Esophagus muscularis mucosa (tissue), 4 donors: ENCODE measurements around the gene MAP3K7. TPM values are rescaled to one million over a fixed set of nuclear protein-coding genes. Genes with fewer than 3 reads are reported as not detected.

Experiments
- DNase-seq: peaks from one replicate; pipeline ENCODE4 v3.0.0-alpha.2; 2017; ENCODE audit errors: extremely low spot score
- H3K27ac ChIP-seq, 4 donors: fragments of 200-600 bp; sonication (generic); replicated peaks in 1 of 4; 1 replicate in 3 of 4; 2 replicates in 1 of 4; pipeline ENCODE4 v1.5.1; 2016 to 2019; ENCODE audit warnings: mild to moderate bottlenecking in 1 of 4
- H3K27me3 ChIP-seq, 4 donors: fragments of 200-600 bp; sonication (generic); one replicate each; pipeline versions ENCODE4 v1.5.1 to v1.6.0; 2016 to 2019
- H3K36me3 ChIP-seq, 4 donors: fragments of 200-600 bp; sonication (generic); one replicate each; pipeline ENCODE4 v1.5.1; 2016 to 2019
- H3K4me1 ChIP-seq, 4 donors: fragments of 200-600 bp; sonication (generic); one replicate each; pipeline ENCODE4 v1.5.1; 2016 to 2019
- H3K4me3 ChIP-seq, 4 donors: fragments of 200-600 bp; sonication (generic); 1 replicate in 2 of 4; 2 replicates in 2 of 4; pipeline ENCODE4 v1.5.1; 2016 to 2019; ENCODE audit warnings: mild to moderate bottlenecking in 4 of 4, moderate library complexity in 1 of 4
- H3K9me3 ChIP-seq, 4 donors: fragments of 200-600 bp; sonication (generic); 1 replicate in 3 of 4; 2 replicates in 1 of 4; pipeline ENCODE4 v1.5.1; 2016 to 2019
- EP300 ChIP-seq: sonication (generic); formaldehyde crosslinking; IDR thresholded peaks from one replicate; pipeline ENCODE4 v1.6.1; 2017; ENCODE audit warnings: antibody characterized with exemption
- POLR2A ChIP-seq: fragments of 450-650 bp; IDR thresholded peaks from one replicate; pipeline ENCODE4 v1.6.1; 2017; ENCODE audit warnings: antibody characterized with exemption, moderate library complexity, mild to moderate bottlenecking, low read depth
- POLR2AphosphoS5 ChIP-seq, 2 donors: sonication (generic); formaldehyde crosslinking; IDR thresholded peaks; one replicate each; pipeline ENCODE4 v1.6.1; 2017; ENCODE audit warnings: antibody characterized with exemption in 2 of 2
- WGBS: methylation state at CpG from one replicate; pipeline ENCODE4 v1.1.5; 2018; 5-methylcytosine and 5-hydroxymethylcytosine counted together
- intact Hi-C: fragments of 100-400 bp; cut with DNase I; formaldehyde crosslinking; loops from one replicate; pipeline ENCODE4 v1.15.1; 2023
- total RNA-seq, 4 donors: library from RNA; depleted of rRNA; stranded (reverse); fragments of >200 nt; gene quantifications; one replicate each; pipeline versions ENCODE4 v1.1.0 to v1.2.1, GENCODE V29; 2016
- TF ChIP-seq, protein P1 (sequence below), 3 experiments: fragments of 200-600 bp in 2 of 3; fragments of 450-650 bp in 1 of 3; sonication (generic) in 2 of 3; IDR thresholded peaks; one replicate each; pipeline ENCODE4 v1.5.1; 2017 to 2019; ENCODE audit warnings: antibody characterized with exemption in 3 of 3, mild to moderate bottlenecking in 2 of 3, moderate library complexity in 1 of 3

The MAP3K7 gene
- total RNA-seq, 4 donors from 2014 or later: 17.0 to 19.7 (median 18.2) TPM

DNA sequence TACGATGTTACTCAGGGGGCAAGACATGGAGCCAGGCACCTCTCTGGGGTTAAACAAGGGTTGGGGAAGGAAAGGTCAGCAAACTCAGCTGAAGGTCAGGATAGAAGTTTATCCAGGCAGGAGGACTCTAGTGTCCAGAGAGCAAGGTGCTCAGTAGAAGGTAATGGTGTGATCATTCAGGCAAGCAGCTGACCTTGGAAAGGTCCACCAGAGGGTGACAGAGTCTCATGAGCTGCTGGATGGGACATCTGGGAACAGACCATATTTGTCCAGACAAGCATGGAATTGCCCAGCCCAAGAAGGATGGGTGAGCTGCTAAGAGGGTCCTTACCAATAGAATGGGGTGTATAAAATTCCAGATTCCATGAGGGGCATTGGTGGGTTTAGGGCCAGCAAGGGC, 89.5 kb downstream of the MAP3K7 start:
- Histone ChIP-seq H3K27me3 (peaks cover 0 to 6% (median 0%) of the 10 kb centered on the region in 4 donors), H3K4me3 (no peak overlapping the region), H3K4me1 (no peaks in the 10 kb centered on the region), H3K36me3 (no peaks in the 10 kb centered on the region), H3K9me3 (no peaks in the 10 kb centered on the region), H3K27ac (no peak overlapping the region)
- DNase-seq: no peak
- 100% methylated on average over 1 of the region's 1 CpG for WGBS
- intact Hi-C loops: no loop called here
- TF ChIP-seq EP300 (no peak), POLR2A (no peak), POLR2AphosphoS5 (IDR thresholded peaks at IDR 0.05) (no peak)
- TF ChIP-seq, protein P1, sequence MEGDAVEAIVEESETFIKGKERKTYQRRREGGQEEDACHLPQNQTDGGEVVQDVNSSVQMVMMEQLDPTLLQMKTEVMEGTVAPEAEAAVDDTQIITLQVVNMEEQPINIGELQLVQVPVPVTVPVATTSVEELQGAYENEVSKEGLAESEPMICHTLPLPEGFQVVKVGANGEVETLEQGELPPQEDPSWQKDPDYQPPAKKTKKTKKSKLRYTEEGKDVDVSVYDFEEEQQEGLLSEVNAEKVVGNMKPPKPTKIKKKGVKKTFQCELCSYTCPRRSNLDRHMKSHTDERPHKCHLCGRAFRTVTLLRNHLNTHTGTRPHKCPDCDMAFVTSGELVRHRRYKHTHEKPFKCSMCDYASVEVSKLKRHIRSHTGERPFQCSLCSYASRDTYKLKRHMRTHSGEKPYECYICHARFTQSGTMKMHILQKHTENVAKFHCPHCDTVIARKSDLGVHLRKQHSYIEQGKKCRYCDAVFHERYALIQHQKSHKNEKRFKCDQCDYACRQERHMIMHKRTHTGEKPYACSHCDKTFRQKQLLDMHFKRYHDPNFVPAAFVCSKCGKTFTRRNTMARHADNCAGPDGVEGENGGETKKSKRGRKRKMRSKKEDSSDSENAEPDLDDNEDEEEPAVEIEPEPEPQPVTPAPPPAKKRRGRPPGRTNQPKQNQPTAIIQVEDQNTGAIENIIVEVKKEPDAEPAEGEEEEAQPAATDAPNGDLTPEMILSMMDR (IDR thresholded peaks at IDR 0.05): no peak

DNA sequence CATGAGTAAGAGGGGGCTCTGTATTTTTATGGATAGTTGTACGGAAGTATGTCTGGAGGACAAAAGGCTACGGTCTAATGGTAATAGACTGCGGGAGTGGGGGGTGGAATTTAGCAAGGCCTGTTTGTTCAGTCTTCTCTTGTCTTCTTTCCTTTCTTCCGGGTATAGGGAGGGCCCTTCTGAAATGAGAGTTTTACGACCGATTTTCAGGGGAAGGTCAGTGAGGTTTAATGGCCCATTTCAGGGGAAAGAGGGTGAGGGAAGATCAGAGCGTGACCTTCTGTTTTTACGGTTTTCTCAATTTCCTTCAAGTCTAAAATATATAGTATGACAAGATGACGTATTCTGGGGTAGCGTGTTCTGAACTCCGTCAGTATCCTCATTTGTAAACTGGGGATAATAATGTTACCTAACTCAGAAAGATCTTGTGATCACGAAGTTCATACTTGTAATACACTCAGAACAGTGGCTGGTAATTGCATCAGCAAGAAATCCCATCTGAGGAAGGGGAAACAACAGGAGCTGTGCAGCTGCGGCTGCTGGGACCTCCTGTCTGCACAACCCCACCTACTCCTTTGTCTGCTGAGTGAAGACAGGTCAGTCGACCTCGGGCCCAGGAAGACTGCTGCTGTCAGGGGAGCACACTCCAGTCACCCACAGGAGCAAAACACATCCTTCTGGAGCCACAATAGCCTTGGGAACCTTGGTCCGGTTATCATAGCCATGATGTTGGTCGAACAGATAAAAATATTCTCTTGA, 90.4 kb downstream of the MAP3K7 start:
- intact Hi-C loops: no loop called here
- no peak for TF ChIP-seq POLR2AphosphoS5 (IDR thresholded peaks at IDR 0.05)
- no peak for TF ChIP-seq POLR2A
- TF ChIP-seq EP300: no peak
- TF ChIP-seq, protein P1 (IDR thresholded peaks at IDR 0.05): no peak
- no peak for DNase-seq
- Histone ChIP-seq H3K36me3 (no peaks in the 10 kb centered on the region), H3K27me3 (peaks cover 0 to 6% (median 0%) of the 10 kb centered on the region in 4 donors), H3K4me3 (no peak overlapping the region), H3K9me3 (no peaks in the 10 kb centered on the region), H3K4me1 (no peaks in the 10 kb centered on the region), H3K27ac (no peak overlapping the region)
- 90% methylated on average over 14 of the region's 17 CpGs for WGBS

DNA sequence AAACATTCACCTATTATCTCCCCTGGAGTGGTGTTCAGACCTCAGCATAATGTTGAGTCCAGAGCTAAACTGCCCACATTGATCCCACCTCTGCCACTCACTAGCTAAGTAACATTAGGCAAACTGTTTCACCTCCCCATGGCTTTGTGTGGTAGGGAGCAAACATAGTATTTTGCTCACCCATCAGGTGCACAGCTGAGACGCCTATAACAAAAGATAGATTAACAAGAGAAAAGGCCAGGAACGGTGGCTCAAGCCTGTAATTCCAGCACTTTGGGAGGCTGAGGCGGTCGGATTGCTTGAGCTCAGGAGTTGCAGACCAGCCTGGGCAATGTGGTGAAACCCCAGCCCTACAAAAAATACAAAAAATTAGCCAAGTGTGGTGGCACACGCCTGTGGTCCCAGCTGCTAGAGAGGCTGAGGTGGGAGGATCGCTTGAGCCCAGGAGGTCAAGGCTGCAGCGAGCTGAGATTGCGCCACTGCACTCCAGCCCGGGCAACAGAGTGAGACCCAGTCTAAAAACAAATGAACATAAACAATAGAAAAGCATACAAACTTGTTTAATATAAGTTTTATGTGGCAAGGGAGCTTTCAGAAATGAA, 91.6 kb downstream of the MAP3K7 start:
- peaks cover 0 to 6% (median 0%) of the 10 kb centered on the region in 4 donors for H3K27me3 ChIP-seq
- TF ChIP-seq, protein P1 (IDR thresholded peaks at IDR 0.05): no peak
- no peak for TF ChIP-seq POLR2AphosphoS5 (IDR thresholded peaks at IDR 0.05)
- no peak for TF ChIP-seq POLR2A
- no peak for TF ChIP-seq EP300
- no peaks in the 10 kb centered on the region for H3K36me3 ChIP-seq
- 88% methylated on average over 9 of the region's 9 CpGs for WGBS
- no peak overlapping the region for H3K27ac ChIP-seq
- H3K4me1 ChIP-seq: no peaks in the 10 kb centered on the region
- H3K9me3 ChIP-seq: no peaks in the 10 kb centered on the region
- intact Hi-C loops: no loop called here
- no peak for DNase-seq
- H3K4me3 ChIP-seq: no peak overlapping the region

DNA sequence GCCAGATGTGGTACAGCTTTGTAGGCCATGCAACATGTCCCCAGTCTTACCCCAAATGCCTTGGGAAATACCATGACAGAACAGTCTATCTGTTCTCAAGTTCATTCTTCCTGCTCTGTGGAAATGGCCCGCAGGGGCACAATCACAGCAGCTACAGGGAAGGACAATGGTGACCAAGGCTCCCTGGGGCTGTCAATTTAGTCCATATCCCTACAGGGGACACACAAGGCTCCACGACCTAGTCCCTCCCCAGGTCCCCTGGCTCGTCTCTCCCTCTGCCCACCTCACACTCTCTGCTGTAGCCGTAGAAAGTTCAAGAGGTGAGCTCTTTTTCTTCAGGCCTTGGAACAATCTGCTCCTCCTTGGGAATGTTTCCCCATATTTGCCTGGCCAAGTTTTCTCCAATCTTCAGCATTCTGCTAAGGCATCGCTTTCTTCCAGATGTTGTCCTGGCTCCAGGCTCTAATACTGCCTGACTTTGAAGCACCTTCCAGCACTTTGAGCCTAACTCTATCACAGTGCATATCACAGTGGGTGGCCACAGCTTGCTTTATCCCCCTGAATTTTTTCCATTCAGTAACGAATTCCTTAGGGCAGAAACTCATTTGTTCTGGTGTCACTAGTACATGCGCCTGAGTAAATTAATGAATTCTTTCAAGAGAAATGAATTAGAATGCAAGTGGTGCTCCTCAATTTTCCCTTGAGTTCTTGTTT, 92.6 kb downstream of the MAP3K7 start:
- Histone ChIP-seq H3K9me3 (no peaks in the 10 kb centered on the region), H3K36me3 (no peaks in the 10 kb centered on the region), H3K4me3 (no peak overlapping the region), H3K27me3 (peaks cover 0 to 6% (median 0%) of the 10 kb centered on the region in 4 donors), H3K4me1 (no peaks in the 10 kb centered on the region), H3K27ac (no peak overlapping the region)
- WGBS: 50% methylated on average over 7 of the region's 7 CpGs
- no peak for DNase-seq
- intact Hi-C loops: no loop called here
- TF ChIP-seq POLR2A (no peak), EP300 (no peak), POLR2AphosphoS5 (IDR thresholded peaks at IDR 0.05) (no peak)
- TF ChIP-seq, protein P1 (IDR thresholded peaks at IDR 0.05): no peak
